Naive thymus-derived CD4-positive, alpha-beta T cell (primary cell): Measurements from ENCODE around the gene ARHGEF26. TPM values are rescaled to one million over a fixed set of nuclear protein-coding genes. Genes with fewer than 3 reads are reported as not detected.

Experiments
- ATAC-seq: fragments of 150-1000 bp; cut with Tn5 transposase; 2 replicates; pipeline ENCODE4 v1.10.0; 2021; ENCODE audit warnings: mild to moderate bottlenecking, moderate library complexity
- CTCF ChIA-PET: fragments of 350-600 bp; sonication (Branson Sonifier 250); formaldehyde crosslinking; loops from one replicate; lab custom pipeline; 2021; ENCODE audit warnings: antibody characterized with exemption; lab: Charles Lee
- POLR2A ChIA-PET: fragments of 350-600 bp; sonication (Branson Sonifier 250); formaldehyde crosslinking; loops from one replicate; lab custom pipeline; 2021; ENCODE audit warnings: antibody characterized with exemption, inconsistent platforms; lab: Charles Lee
- DNase-seq, 9 donors: peaks; one replicate each; pipeline versions ENCODE4 v3.0.0 to v3.0.0-alpha.2; 2020 to 2022; ENCODE audit warnings: mixed read lengths in 1 of 9
- H3K27ac ChIP-seq: one replicate; pipeline ENCODE4 v1.7.0; 2013; ENCODE audit warnings: mild to moderate bottlenecking, low read depth, low read length, moderate library complexity
- H3K27me3 ChIP-seq, 2 donors: one replicate each; pipeline ENCODE4 v1.7.0; 2013; ENCODE audit warnings: low read length in 2 of 2, mild to moderate bottlenecking in 2 of 2, moderate library complexity in 2 of 2; ENCODE audit not compliant: control insufficient read depth in 2 of 2, insufficient read depth in 2 of 2
- H3K36me3 ChIP-seq, 3 experiments: 1 replicate in 2 of 3; 2 replicates in 1 of 3; pipeline ENCODE4 v1.7.0; 2013; ENCODE audit warnings: low read length in 3 of 3, mild to moderate bottlenecking in 3 of 3, moderate library complexity in 1 of 3; ENCODE audit not compliant: insufficient read depth in 3 of 3, control insufficient read depth in 2 of 3
- H3K4me1 ChIP-seq, 2 donors: one replicate each; pipeline ENCODE4 v1.7.0; 2013; ENCODE audit warnings: low read length in 2 of 2, mild to moderate bottlenecking in 2 of 2, moderate library complexity in 1 of 2; ENCODE audit not compliant: control insufficient read depth in 2 of 2, insufficient read depth in 2 of 2
- H3K4me3 ChIP-seq: 2 replicates; pipeline ENCODE4 v1.7.0; 2013; ENCODE audit warnings: mild to moderate bottlenecking, low read length
- H3K9me3 ChIP-seq, 3 experiments: 1 replicate in 2 of 3; 2 replicates in 1 of 3; pipeline ENCODE4 v1.7.0; 2013; ENCODE audit warnings: low read length in 3 of 3; ENCODE audit not compliant: control insufficient read depth in 2 of 3
- H3K27ac Mint-ChIP-seq, 9 donors: one replicate each; pipeline ENCODE4 v1.8.0; 2020 to 2022; ENCODE audit warnings: mixed read lengths in 9 of 9, mild to moderate bottlenecking in 8 of 9, moderate library complexity in 5 of 9, inconsistent platforms in 2 of 9
- H3K27me3 Mint-ChIP-seq, 5 donors: one replicate each; pipeline ENCODE4 v1.8.0; 2021 to 2022; ENCODE audit warnings: mixed read lengths in 5 of 5, mild to moderate bottlenecking in 1 of 5
- H3K36me3 Mint-ChIP-seq, 5 donors: one replicate each; pipeline ENCODE4 v1.8.0; 2020 to 2022; ENCODE audit warnings: mixed read lengths in 5 of 5, mild to moderate bottlenecking in 3 of 5, inconsistent platforms in 1 of 5
- H3K4me1 Mint-ChIP-seq, 7 donors: one replicate each; pipeline ENCODE4 v1.8.0; 2020 to 2022; ENCODE audit warnings: mixed read lengths in 7 of 7, mild to moderate bottlenecking in 3 of 7, inconsistent platforms in 1 of 7
- H3K4me3 Mint-ChIP-seq, 10 donors: one replicate each; pipeline ENCODE4 v1.8.0; 2020 to 2022; ENCODE audit warnings: mild to moderate bottlenecking in 10 of 10, mixed read lengths in 10 of 10, moderate library complexity in 6 of 10, inconsistent platforms in 2 of 10
- H3K9me3 Mint-ChIP-seq, 11 donors: one replicate each; pipeline ENCODE4 v1.8.0; 2020 to 2022; ENCODE audit warnings: mixed read lengths in 11 of 11, mild to moderate bottlenecking in 4 of 11, inconsistent platforms in 1 of 11, moderate library complexity in 1 of 11
- intact Hi-C, 2 donors: fragments of 100-400 bp; cut with micrococcal nuclease; formaldehyde crosslinking; loops; one replicate each; pipeline ENCODE4 v1.15.1; 2023
- polyA plus RNA-seq, 2 donors: library from polyadenylated mRNA; unstranded; fragments of 300-500 nt; fragmentation: Illumina TruSeq; gene quantifications; one replicate each; pipeline ENCODE4 v1.2.3, GENCODE V29; 2021
- total RNA-seq, 6 experiments: library from RNA in 5 of 6; stranded (reverse) in 5 of 6; gene quantifications; 1 replicate in 5 of 6; 2 replicates in 1 of 6; pipeline ENCODE4 v1.2.3 and lab custom pipeline; 2021 to 2026

The ARHGEF26 gene
- total and polyA plus RNA-seq, 7 experiments from 2014 or later = 0.08 to 0.35 (median 0.12) TPM; not detected in 3

DNA sequence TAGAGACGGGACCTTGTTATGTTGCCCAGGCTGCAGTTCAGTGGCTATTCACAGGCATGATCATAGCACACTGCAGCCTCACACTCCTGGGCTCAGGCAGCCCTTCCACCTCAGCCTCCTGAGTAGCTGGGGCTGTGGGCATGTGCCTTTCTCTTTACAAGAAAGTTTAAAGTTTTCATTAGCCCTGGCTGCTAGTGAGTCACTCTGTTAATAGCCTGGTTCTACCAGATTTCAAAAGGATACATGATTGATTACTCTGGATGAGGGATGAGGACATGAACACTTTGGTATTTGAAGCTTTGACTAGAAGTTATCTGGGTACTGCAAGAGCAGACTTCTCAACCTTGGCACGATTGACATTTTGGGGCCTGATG is 108.0 kb downstream of the ARHGEF26 start:
- no peaks in the 10 kb centered on the region for H3K27me3 ChIP-seq
- Mint-ChIP-seq H3K9me3 (no peaks in the 10 kb centered on the region), H3K4me3 (no peak overlapping the region), H3K27me3 (peaks cover 4 to 21% (median 10%) of the 10 kb centered on the region in 5 donors), H3K4me1 (no peaks in the 10 kb centered on the region), H3K36me3 (no peaks in the 10 kb centered on the region), H3K27ac (no peak overlapping the region)
- no peak overlapping the region for H3K4me3 ChIP-seq
- POLR2A ChIA-PET = no interaction called here
- CTCF ChIA-PET = no interaction called here
- H3K27ac ChIP-seq = no peak overlapping the region
- no peak for DNase-seq
- no peaks in the 10 kb centered on the region for H3K36me3 ChIP-seq
- H3K4me1 ChIP-seq = no peaks in the 10 kb centered on the region
- intact Hi-C loops = loop anchor here in 1 of 2 donors (10.0 kb wide), 1 partner anchor 1066 kb away; the partner anchor contains the start of gene STRIT1
- no peaks in the 10 kb centered on the region for H3K9me3 ChIP-seq
- no peak for ATAC-seq

DNA sequence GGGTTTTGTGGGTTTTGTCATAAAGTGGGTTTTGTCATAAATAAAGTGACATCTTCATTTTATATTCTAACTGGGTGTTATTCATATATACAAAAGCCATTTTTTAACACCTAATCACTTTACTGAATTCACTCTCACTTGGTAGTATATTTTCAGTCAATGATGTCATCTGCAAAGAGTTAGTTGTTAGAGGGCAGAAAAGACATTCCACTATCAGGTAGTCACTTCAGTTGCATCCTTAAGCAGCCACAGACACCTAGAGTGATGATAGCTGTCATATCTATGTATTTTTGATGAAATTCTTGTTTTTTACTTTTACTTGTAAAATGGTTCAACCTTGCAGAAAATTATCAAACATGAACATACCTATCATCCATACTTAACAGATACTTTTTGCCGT is 114.1 kb downstream of the ARHGEF26 start:
- Mint-ChIP-seq H3K27me3 (peaks cover 4 to 28% (median 25%) of the 10 kb centered on the region in 5 donors), H3K27ac (no peak overlapping the region), H3K4me3 (no peak overlapping the region), H3K4me1 (no peaks in the 10 kb centered on the region), H3K9me3 (peaks cover 0 to 3% (median 0%) of the 10 kb centered on the region in 11 donors), H3K36me3 (no peaks in the 10 kb centered on the region)
- DNase-seq (no peak), ATAC-seq (no peak)
- H3K9me3 ChIP-seq = no peaks in the 10 kb centered on the region
- POLR2A ChIA-PET = no interaction called here
- CTCF ChIA-PET = no interaction called here
- H3K36me3 ChIP-seq = no peaks in the 10 kb centered on the region
- intact Hi-C loops = no loop called here
- H3K4me1 ChIP-seq = no peaks in the 10 kb centered on the region
- H3K27me3 ChIP-seq = no peaks in the 10 kb centered on the region
- no peak overlapping the region for H3K27ac ChIP-seq
- no peak overlapping the region for H3K4me3 ChIP-seq

DNA sequence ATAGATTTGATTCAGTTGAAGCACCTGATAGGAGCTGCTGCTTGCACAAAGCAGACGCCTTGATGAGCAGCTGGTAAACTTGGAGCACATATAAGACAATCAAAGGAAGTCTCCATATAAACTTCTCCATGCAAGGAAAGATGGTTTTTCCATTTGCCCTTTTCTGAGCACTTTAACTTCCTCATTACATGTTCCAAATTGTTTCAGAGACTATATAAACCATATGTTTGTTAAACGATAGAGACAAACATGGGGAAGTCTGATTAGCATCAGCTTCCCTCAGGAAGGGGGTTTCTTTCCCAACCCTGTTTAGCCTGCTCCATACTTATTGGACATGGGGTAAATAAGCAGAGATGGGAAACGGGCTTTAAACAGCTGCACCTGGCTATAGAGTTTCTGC is 115.1 kb downstream of the ARHGEF26 start:
- intact Hi-C loops = no loop called here
- DNase-seq (no peak), ATAC-seq (no peak)
- no peaks in the 10 kb centered on the region for H3K9me3 ChIP-seq
- no peaks in the 10 kb centered on the region for H3K4me1 ChIP-seq
- no peaks in the 10 kb centered on the region for H3K27me3 ChIP-seq
- no peak overlapping the region for H3K27ac ChIP-seq
- Mint-ChIP-seq H3K27ac (no peak overlapping the region), H3K9me3 (peaks cover 0 to 3% (median 0%) of the 10 kb centered on the region in 11 donors), H3K4me1 (no peaks in the 10 kb centered on the region), H3K27me3 (peaks cover 1 to 28% (median 25%) of the 10 kb centered on the region in 5 donors), H3K4me3 (no peak overlapping the region), H3K36me3 (no peaks in the 10 kb centered on the region)
- ChIA-PET POLR2A (no interaction called here), CTCF (no interaction called here)
- no peaks in the 10 kb centered on the region for H3K36me3 ChIP-seq
- no peak overlapping the region for H3K4me3 ChIP-seq

DNA sequence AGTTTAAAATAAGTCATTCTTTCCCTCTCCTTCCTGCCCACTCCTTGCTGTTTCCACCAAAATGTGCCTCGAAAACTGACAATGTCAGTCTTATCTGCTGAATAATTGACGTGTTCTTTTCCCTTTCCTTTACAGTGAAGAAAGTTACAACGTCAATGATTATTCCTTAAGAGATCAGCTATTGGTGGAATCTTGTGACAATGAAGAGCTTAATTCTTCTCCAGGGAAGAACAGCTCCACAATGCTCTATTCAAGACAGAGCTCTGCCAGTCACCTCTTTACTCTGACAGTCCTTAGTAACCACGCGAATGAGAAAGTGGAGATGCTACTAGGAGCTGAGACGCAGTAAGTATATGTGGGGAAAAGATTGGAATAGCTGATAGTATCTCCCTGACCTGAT is 119.0 kb downstream of the ARHGEF26 start:
- Histone ChIP-seq H3K27me3 (no peaks in the 10 kb centered on the region), H3K36me3 (no peaks in the 10 kb centered on the region), H3K4me3 (no peak overlapping the region), H3K9me3 (no peaks in the 10 kb centered on the region), H3K27ac (no peak overlapping the region), H3K4me1 (no peaks in the 10 kb centered on the region)
- ChIA-PET POLR2A (no interaction called here), CTCF (no interaction called here)
- Mint-ChIP-seq H3K4me3 (no peak overlapping the region), H3K4me1 (no peaks in the 10 kb centered on the region), H3K9me3 (peaks cover 0 to 3% (median 0%) of the 10 kb centered on the region in 11 donors), H3K27me3 (peaks cover 0 to 12% (median 10%) of the 10 kb centered on the region in 5 donors), H3K27ac (no peak overlapping the region), H3K36me3 (no peaks in the 10 kb centered on the region)
- DNase-seq (no peak), ATAC-seq (no peak)
- intact Hi-C loops = no loop called here

DNA sequence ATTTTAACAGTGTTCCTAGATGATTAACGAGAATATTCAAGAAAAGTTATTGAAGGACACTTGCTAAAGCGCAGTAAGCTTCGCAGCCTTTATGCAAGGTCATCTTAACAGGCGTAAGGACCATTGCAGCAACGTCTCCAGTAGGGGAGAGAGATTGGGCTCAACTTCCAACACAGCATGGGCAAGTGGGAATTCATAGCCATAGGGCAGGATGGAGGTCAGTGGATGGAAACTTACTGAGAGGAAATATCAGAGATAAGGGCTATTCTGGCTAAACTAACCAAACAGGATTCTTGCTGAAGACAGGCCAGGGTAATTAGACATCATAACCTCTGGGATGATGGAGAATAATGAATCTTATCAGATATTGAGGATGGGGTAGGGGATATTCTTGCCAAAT is 120.3 kb downstream of the ARHGEF26 start:
- Mint-ChIP-seq H3K4me1 (peaks cover 0 to 1% (median 0%) of the 10 kb centered on the region in 7 donors), H3K4me3 (no peak overlapping the region), H3K36me3 (peaks cover 0 to 5% (median 1%) of the 10 kb centered on the region in 5 donors), H3K9me3 (peaks cover 0 to 5% (median 0%) of the 10 kb centered on the region in 11 donors), H3K27ac (no peak overlapping the region), H3K27me3 (peaks cover 0 to 10% (median 4%) of the 10 kb centered on the region in 5 donors)
- ATAC-seq (no peak), DNase-seq (no peak)
- H3K9me3 ChIP-seq = no peaks in the 10 kb centered on the region
- CTCF ChIA-PET = no interaction called here
- H3K36me3 ChIP-seq = no peaks in the 10 kb centered on the region
- H3K4me1 ChIP-seq = no peaks in the 10 kb centered on the region
- intact Hi-C loops = no loop called here
- H3K4me3 ChIP-seq = no peak overlapping the region
- POLR2A ChIA-PET = interaction anchor here (0.7 kb wide), 1 partner anchor 11 kb away, joined by 3 read pairs; no protein-coding TSS in a partner anchor
- H3K27ac ChIP-seq = no peak overlapping the region
- no peaks in the 10 kb centered on the region for H3K27me3 ChIP-seq

DNA sequence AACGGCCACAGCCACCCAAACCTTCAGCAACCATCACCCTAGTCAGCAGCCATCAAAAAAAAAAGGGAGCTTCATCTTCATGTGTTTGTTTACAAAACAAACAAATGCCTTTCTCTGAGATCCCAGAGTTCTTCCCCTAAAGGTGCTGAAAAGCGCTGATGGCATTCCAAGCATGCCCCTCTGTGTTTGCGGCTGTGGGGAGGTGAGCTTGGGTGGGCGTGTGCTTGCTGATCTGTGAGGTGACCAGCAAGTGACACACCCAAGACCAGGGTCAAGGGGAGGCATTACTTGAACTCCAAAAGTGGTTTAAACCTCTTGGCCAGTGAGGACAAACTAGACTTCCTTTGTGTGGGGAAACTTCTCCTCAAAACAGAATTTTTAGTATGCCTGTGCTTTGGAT is 121.6 kb downstream of the ARHGEF26 start:
- DNase-seq = no peak
- Histone ChIP-seq H3K27ac (no peak overlapping the region), H3K36me3 (peaks cover 0 to under 1% (median 0%) of the 10 kb centered on the region in 3 experiments), H3K27me3 (no peaks in the 10 kb centered on the region), H3K4me3 (no peak overlapping the region), H3K4me1 (no peaks in the 10 kb centered on the region), H3K9me3 (no peaks in the 10 kb centered on the region)
- Mint-ChIP-seq H3K27me3 (peaks cover 0 to 10% (median 4%) of the 10 kb centered on the region in 5 donors), H3K4me3 (no peak overlapping the region), H3K4me1 (peaks cover 0 to 3% (median 0%) of the 10 kb centered on the region in 7 donors), H3K36me3 (peaks cover 3 to 14% (median 10%) of the 10 kb centered on the region in 5 donors), H3K27ac (peak overlapping the region in 1 of 9 donors; percentile 11), H3K9me3 (peaks cover 0 to 5% (median 0%) of the 10 kb centered on the region in 11 donors)
- intact Hi-C loops = no loop called here
- ATAC-seq = no peak
- ChIA-PET POLR2A (no interaction called here), CTCF (no interaction called here)

DNA sequence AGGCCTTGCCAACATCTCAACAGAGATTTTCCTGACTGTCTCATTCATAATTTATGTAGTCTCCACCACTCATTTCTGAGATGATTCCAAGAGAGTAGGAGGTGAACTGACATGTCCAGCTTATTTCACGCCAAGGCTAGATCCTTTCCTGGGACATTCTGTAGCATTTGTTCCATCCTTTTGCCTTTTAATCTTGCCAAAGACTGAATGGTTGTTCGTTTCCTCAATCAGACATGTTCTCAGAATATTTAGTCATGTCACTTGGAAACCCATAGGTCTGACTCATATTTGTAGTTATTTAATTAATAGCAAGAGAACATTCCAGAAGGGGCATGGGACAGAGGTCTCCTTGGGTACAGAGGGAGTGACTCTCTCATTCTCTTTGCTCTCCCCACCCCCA is 122.2 kb downstream of the ARHGEF26 start:
- POLR2A ChIA-PET = no interaction called here
- Mint-ChIP-seq H3K4me1 (peaks cover 0 to 3% (median 0%) of the 10 kb centered on the region in 7 donors), H3K4me3 (no peak overlapping the region), H3K9me3 (peaks cover 0 to 5% (median 0%) of the 10 kb centered on the region in 11 donors), H3K27ac (no peak overlapping the region), H3K27me3 (peaks cover 0 to 10% (median 4%) of the 10 kb centered on the region in 5 donors), H3K36me3 (peaks cover 3 to 18% (median 12%) of the 10 kb centered on the region in 5 donors)
- Histone ChIP-seq H3K27me3 (no peaks in the 10 kb centered on the region), H3K4me3 (no peak overlapping the region), H3K9me3 (no peaks in the 10 kb centered on the region), H3K27ac (no peak overlapping the region), H3K4me1 (no peaks in the 10 kb centered on the region), H3K36me3 (peaks cover 0 to 4% (median 0%) of the 10 kb centered on the region in 3 experiments)
- intact Hi-C loops = no loop called here
- ATAC-seq (no peak), DNase-seq (no peak)
- CTCF ChIA-PET = no interaction called here
